Prostate gland (tissue), 2 donors: ENCODE results near the gene TFAP2A.

Source experiments
- POLR2A ChIP-seq: fragments of 450-650 bp; IDR thresholded peaks from one replicate; pipeline ENCODE4 v1.6.1; 2016; ENCODE audit warnings: antibody characterized with exemption, mild to moderate bottlenecking
- TF ChIP-seq, protein P1 (sequence below), 4 experiments: fragments of 200-600 bp in 2 of 4; fragments of 450-650 bp in 2 of 4; sonication (generic) in 2 of 4; IDR thresholded peaks; 1 replicate in 3 of 4; 2 replicates in 1 of 4; pipeline ENCODE4 v1.5.1; 2016 to 2019; ENCODE audit warnings: antibody characterized with exemption in 4 of 4, mild to moderate bottlenecking in 2 of 4, moderate library complexity in 2 of 4

- TF ChIP-seq, protein P1, sequence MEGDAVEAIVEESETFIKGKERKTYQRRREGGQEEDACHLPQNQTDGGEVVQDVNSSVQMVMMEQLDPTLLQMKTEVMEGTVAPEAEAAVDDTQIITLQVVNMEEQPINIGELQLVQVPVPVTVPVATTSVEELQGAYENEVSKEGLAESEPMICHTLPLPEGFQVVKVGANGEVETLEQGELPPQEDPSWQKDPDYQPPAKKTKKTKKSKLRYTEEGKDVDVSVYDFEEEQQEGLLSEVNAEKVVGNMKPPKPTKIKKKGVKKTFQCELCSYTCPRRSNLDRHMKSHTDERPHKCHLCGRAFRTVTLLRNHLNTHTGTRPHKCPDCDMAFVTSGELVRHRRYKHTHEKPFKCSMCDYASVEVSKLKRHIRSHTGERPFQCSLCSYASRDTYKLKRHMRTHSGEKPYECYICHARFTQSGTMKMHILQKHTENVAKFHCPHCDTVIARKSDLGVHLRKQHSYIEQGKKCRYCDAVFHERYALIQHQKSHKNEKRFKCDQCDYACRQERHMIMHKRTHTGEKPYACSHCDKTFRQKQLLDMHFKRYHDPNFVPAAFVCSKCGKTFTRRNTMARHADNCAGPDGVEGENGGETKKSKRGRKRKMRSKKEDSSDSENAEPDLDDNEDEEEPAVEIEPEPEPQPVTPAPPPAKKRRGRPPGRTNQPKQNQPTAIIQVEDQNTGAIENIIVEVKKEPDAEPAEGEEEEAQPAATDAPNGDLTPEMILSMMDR (IDR thresholded peaks at IDR 0.05) = no peak
- TF ChIP-seq POLR2A = no peak
Observed at GRCh38 chr6:10391799-10392198, 23.1 kb downstream of the TFAP2A start.
